GM12878 (cell line): ENCODE measurements around the gene EPB41. TPM values are rescaled to one million over a fixed set of nuclear protein-coding genes. Genes with fewer than 3 reads are reported as not detected.

Experiments used
- ATAC-seq: fragments of 200-7000 bp; cut with Tn5 transposase; 3 replicates; pipeline ENCODE4 v1.9.1; 2020; ENCODE audit warnings: mild to moderate bottlenecking, moderate library complexity
- BruUV-seq: library from RNA; stranded (reverse); fragments of 400-500 nt; replicated peaks from 2 replicates; lab custom pipeline; 2021; lab: Mats Ljungman, UMichigan
- CTCF ChIA-PET: fragments of 300-600 bp; sonication (Branson Sonifier 250); formaldehyde crosslinking; extraction: SDS; loops from one replicate; lab custom pipeline; 2021; ENCODE audit warnings: inconsistent platforms; lab: Yijun Ruan, JAX
- POLR2A ChIA-PET: fragments of 350-600 bp; formaldehyde crosslinking; extraction: SDS; loops from one replicate; lab custom pipeline; 2021; ENCODE audit warnings: inconsistent platforms; lab: Charles Lee
- RAD21 ChIA-PET: fragments of 300-600 bp; sonication (Branson Sonifier 250); formaldehyde crosslinking; loops from one replicate; lab custom pipeline; 2023; ENCODE audit warnings: antibody characterized with exemption; ENCODE audit not compliant: unreplicated experiment; lab: Charles Lee
- SMC1A ChIA-PET: fragments of 300-600 bp; sonication (Branson Sonifier 250); formaldehyde crosslinking; loops from one replicate; lab custom pipeline; 2023; ENCODE audit not compliant: unreplicated experiment, uncharacterized antibody; lab: Charles Lee
- DNase-seq: peaks from one replicate; pipeline ENCODE4 v3.0.0-alpha.2; 2011; ENCODE audit warnings: low read depth, low spot score
- FAIRE-seq: peaks from 3 replicates; lab custom pipeline; 2011; peaks lifted over from hg19 to GRCh38; lab: Jason Lieb, UNC
- H2AFZ ChIP-seq: 2 replicates; pipeline ENCODE4 v1.6.0; 2011; ENCODE audit warnings: low read depth, low read length, control low read depth; ENCODE audit not compliant: control insufficient read depth
- H3K27ac ChIP-seq: 2 replicates; pipeline ENCODE4 v1.5.1; 2011; ENCODE audit warnings: control low read depth; ENCODE audit not compliant: control insufficient read depth, insufficient read depth
- H3K27me3 ChIP-seq, 2 experiments: replicated peaks in 1 of 2; 2 replicates each; pipeline versions ENCODE4 v1.6.0 to v1.6.1; 2011; ENCODE audit warnings: low read length in 1 of 2; ENCODE audit not compliant: control insufficient read depth in 2 of 2, insufficient read depth in 2 of 2
- H3K36me3 ChIP-seq, 2 experiments: 2 replicates each; pipeline ENCODE4 v1.5.1; 2011; ENCODE audit warnings: low read length in 1 of 2; ENCODE audit not compliant: control insufficient read depth in 2 of 2, insufficient read depth in 2 of 2
- H3K4me1 ChIP-seq: 2 replicates; pipeline ENCODE4 v1.6.1; 2011; ENCODE audit warnings: mild to moderate bottlenecking, low read length, moderate library complexity, mixed read lengths; ENCODE audit not compliant: control insufficient read depth, insufficient read depth
- H3K4me2 ChIP-seq: 2 replicates; pipeline ENCODE4 v1.6.0; 2011; ENCODE audit warnings: control low read depth; ENCODE audit not compliant: control insufficient read depth, insufficient read depth
- H3K4me3 ChIP-seq: fragments of 200-600 bp; sonication (generic); 2 replicates; pipeline ENCODE4 v1.5.1; 2016
- H3K79me2 ChIP-seq: 2 replicates; pipeline ENCODE4 v1.6.0; 2011; ENCODE audit warnings: low read length; ENCODE audit not compliant: control insufficient read depth, insufficient read depth
- H3K9ac ChIP-seq: 2 replicates; pipeline ENCODE4 v1.8.0; 2011; ENCODE audit warnings: low read length, control low read depth, mixed read lengths; ENCODE audit not compliant: control insufficient read depth, insufficient read depth
- H3K9me3 ChIP-seq: replicated peaks from 3 replicates; pipeline ENCODE4 v1.5.1; 2011; ENCODE audit warnings: mild to moderate bottlenecking, low read length; ENCODE audit not compliant: control insufficient read depth, insufficient read depth
- H4K20me1 ChIP-seq: 2 replicates; pipeline ENCODE4 v1.6.0; 2011; ENCODE audit not compliant: control insufficient read depth, insufficient read depth
- CBX3 ChIP-seq: fragments of 200-600 bp; sonication (generic); IDR thresholded peaks from 2 replicates; pipeline ENCODE4 v1.6.1; 2016; ENCODE audit warnings: low read depth, borderline replicate concordance
- EED ChIP-seq: sonication (generic); IDR thresholded peaks from 2 replicates; pipeline ENCODE4 v1.6.1; 2016; ENCODE audit warnings: antibody characterized with exemption, low read depth
- EP300 ChIP-seq, 2 experiments: fragments of 150-350 bp in 1 of 2; IDR thresholded peaks; 2 replicates each; pipeline ENCODE4 v1.6.1; 2011 to 2012; ENCODE audit warnings: low read depth in 2 of 2, low read length in 2 of 2, borderline replicate concordance in 1 of 2, improper control_type of control experiment in 1 of 2, inconsistent platforms in 1 of 2; ENCODE audit not compliant: control insufficient read depth in 1 of 2
- MYB ChIP-seq: fragments of 150-350 bp; IDR thresholded peaks from 2 replicates; pipeline ENCODE4 v1.6.1; 2014; ENCODE audit warnings: mild to moderate bottlenecking, low read depth, low read length, borderline replicate concordance
- MYC ChIP-seq: IDR thresholded peaks from 2 replicates; pipeline ENCODE4 v1.6.1; 2011; ENCODE audit warnings: mild to moderate bottlenecking, low read length, moderate library complexity, inconsistent platforms; ENCODE audit not compliant: insufficient read depth, insufficient replicate concordance, insufficient read length, severe bottlenecking
- NRF1 ChIP-seq: conservative IDR thresholded peaks from 2 replicates; pipeline ENCODE4 v1.6.1; 2011; ENCODE audit warnings: mild to moderate bottlenecking, low read depth, low read length, improper control_type of control experiment
- STAT1 ChIP-seq: fragments of 450-650 bp; conservative IDR thresholded peaks from 2 replicates; pipeline ENCODE4 v1.6.1; 2014; ENCODE audit warnings: antibody characterized with exemption, mild to moderate bottlenecking
- ZNF24 ChIP-seq: fragments of 450-650 bp; IDR thresholded peaks from 2 replicates; pipeline ENCODE4 v1.6.1; 2017; ENCODE audit warnings: antibody characterized with exemption, mild to moderate bottlenecking
- WGBS: methylation state at CpG from one replicate; pipeline ENCODE4 v1.1.6; 2016; ENCODE audit warnings: low lambda C conversion rate; ENCODE audit not compliant: insufficient replicate concordance, insufficient coverage; ENCODE audit errors: missing lambda C conversion rate; 5-methylcytosine and 5-hydroxymethylcytosine counted together
- in situ Hi-C: fragments of 300-500 bp; cut with MboI; formaldehyde crosslinking; loops from 9 replicates; pipeline ENCODE4 v1.14.3; 2018; ENCODE audit warnings: mixed read lengths
- intact Hi-C: fragments of 100-400 bp; cut with micrococcal nuclease; formaldehyde crosslinking; loops from one replicate; pipeline ENCODE4 v1.14.2; 2022; ENCODE audit not compliant: unreplicated experiment
- polyA plus RNA-seq, 11 experiments: library from polyadenylated mRNA; depleted of rRNA in 4 of 11; unstranded in 6 of 11; stranded (reverse) in 5 of 11; fragments of >200 nt; fragmentation: Nextera tagmentation in 4 of 11; fragmentation: Illumina TruSeq in 1 of 11; extraction: Ambion mirVana in 4 of 11; extraction: Trizol in 1 of 11; gene quantifications; 1 replicate in 1 of 11; 2 replicates in 10 of 11; pipeline versions ENCODE4 v1.2.1 to v1.2.3, GENCODE V29; 2011 to 2016; ENCODE audit warnings: inconsistent platforms in 2 of 11, missing spikeins in 2 of 11, low read depth in 1 of 11
- total RNA-seq, 4 experiments: library from RNA; depleted of rRNA in 3 of 4; stranded (reverse); fragments of >200 nt in 3 of 4; fragmentation: Illumina TruSeq in 1 of 4; extraction: Trizol in 1 of 4; gene quantifications; 2 replicates each; pipeline versions ENCODE4 v1.2.1 to v1.2.3, GENCODE V29; 2013 to 2021
- TF ChIP-seq, protein P1 (sequence below): IDR thresholded peaks from 2 replicates; pipeline ENCODE4 v1.6.1; 2011; ENCODE audit warnings: borderline replicate concordance, low read depth, mild to moderate bottlenecking, moderate library complexity, low read length; ENCODE audit not compliant: insufficient read depth, poor library complexity, severe bottlenecking
- TF ChIP-seq, protein P2 (sequence below), 3 experiments: IDR thresholded peaks in 2 of 3; conservative IDR thresholded peaks in 1 of 3; 2 replicates each; pipeline ENCODE4 v1.5.1; 2011; ENCODE audit warnings: low read depth in 3 of 3, low read length in 3 of 3, mild to moderate bottlenecking in 3 of 3, control low read depth in 2 of 3, moderate library complexity in 2 of 3, inconsistent platforms in 1 of 3, mixed read lengths in 1 of 3; ENCODE audit not compliant: control insufficient read depth in 2 of 3, insufficient read depth in 1 of 3; ENCODE audit errors: extremely low read depth in 1 of 3

The EPB41 gene
- total and polyA plus RNA-seq, 10 of the 15 experiments (the other 5 are each of a cell fraction or from before 2014, with no cell fraction given), result 1.1 to 77.6 (median 58.8) TPM

DNA sequence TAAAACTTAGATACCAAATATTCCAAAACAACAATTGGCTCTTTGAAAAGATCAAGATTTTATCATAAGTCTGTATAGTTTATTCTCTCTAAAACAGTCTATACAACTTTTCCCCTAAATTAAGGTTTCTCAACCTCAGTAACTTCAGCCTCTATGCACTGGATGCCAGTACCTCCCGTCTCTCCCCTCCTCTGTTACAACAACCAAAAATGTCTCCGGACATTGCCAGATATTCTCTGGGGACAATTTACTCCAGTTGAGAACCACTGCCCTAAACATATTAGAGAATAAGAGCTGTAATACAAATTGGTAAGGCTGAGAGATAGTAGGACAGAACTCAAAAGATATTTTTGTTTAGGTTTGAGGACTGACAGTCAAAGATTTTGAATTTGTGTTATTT, 137.7 kb downstream of the EPB41 start:
- FAIRE-seq (no peak), DNase-seq (no peak), ATAC-seq (no peak)
- Histone ChIP-seq H3K9ac (no peak overlapping the region), H2AFZ (no peak overlapping the region), H3K27me3 (no peaks in the 10 kb centered on the region), H3K4me2 (no peak overlapping the region), H3K9me3 (no peaks in the 10 kb centered on the region), H4K20me1 (no peaks in the 10 kb centered on the region), H3K27ac (no peak overlapping the region)
- in situ Hi-C loops (no loop called here), intact Hi-C loops (no loop called here)
- POLR2A ChIA-PET, result interaction anchor here (0.5 kb wide), 1 partner anchor 20 kb away, joined by 5 read pairs; no protein-coding TSS in a partner anchor
- WGBS, result 97% methylated on average over 2 of the region's 2 CpGs
- RAD21 ChIA-PET, result no interaction called here
- SMC1A ChIA-PET, result interaction anchor here (0.7 kb wide), 1 partner anchor 156 kb away, joined by 3 read pairs; no protein-coding TSS in a partner anchor
- CTCF ChIA-PET, result no interaction called here
- TF ChIP-seq CBX3, result no peak
- TF ChIP-seq EED, result no peak
- TF ChIP-seq MYC, result no peak
- no peak for TF ChIP-seq NRF1
- TF ChIP-seq MYB, result no peak
- no peak for TF ChIP-seq ZNF24
- TF ChIP-seq STAT1, result no peak
- TF ChIP-seq, protein P1, sequence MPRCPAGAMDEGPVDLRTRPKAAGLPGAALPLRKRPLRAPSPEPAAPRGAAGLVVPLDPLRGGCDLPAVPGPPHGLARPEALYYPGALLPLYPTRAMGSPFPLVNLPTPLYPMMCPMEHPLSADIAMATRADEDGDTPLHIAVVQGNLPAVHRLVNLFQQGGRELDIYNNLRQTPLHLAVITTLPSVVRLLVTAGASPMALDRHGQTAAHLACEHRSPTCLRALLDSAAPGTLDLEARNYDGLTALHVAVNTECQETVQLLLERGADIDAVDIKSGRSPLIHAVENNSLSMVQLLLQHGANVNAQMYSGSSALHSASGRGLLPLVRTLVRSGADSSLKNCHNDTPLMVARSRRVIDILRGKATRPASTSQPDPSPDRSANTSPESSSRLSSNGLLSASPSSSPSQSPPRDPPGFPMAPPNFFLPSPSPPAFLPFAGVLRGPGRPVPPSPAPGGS, result no peak
- no peak for TF ChIP-seq EP300 (IDR thresholded peaks at IDR 0.05; ENCODE audit: borderline replicate concordance in 1 of 2, control insufficient read depth in 1 of 2, low read depth in 2 of 2, low read length in 2 of 2)
- TF ChIP-seq, protein P2, sequence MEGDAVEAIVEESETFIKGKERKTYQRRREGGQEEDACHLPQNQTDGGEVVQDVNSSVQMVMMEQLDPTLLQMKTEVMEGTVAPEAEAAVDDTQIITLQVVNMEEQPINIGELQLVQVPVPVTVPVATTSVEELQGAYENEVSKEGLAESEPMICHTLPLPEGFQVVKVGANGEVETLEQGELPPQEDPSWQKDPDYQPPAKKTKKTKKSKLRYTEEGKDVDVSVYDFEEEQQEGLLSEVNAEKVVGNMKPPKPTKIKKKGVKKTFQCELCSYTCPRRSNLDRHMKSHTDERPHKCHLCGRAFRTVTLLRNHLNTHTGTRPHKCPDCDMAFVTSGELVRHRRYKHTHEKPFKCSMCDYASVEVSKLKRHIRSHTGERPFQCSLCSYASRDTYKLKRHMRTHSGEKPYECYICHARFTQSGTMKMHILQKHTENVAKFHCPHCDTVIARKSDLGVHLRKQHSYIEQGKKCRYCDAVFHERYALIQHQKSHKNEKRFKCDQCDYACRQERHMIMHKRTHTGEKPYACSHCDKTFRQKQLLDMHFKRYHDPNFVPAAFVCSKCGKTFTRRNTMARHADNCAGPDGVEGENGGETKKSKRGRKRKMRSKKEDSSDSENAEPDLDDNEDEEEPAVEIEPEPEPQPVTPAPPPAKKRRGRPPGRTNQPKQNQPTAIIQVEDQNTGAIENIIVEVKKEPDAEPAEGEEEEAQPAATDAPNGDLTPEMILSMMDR (IDR thresholded peaks at IDR 0.05 in 2 of 3, conservative IDR thresholded peaks at IDR 0.05 in 1 of 3; ENCODE audit: control insufficient read depth in 2 of 3, extremely low read depth in 1 of 3, insufficient read depth in 1 of 3, low read depth in 3 of 3, low read length in 3 of 3), result no peak
- TF ChIP-seq, all 136 proteins: peak for 0
- Histone ChIP-seq H3K4me3 (no peak overlapping the region), H3K79me2 (no peaks in the 10 kb centered on the region), H3K36me3 (no peaks in the 10 kb centered on the region), H3K4me1 (no peaks in the 10 kb centered on the region)
- BruUV-seq, result no TSS peak
